ENCODE data around the gene DEUP1. TPM values are rescaled to one million over a fixed set of nuclear protein-coding genes. Genes with fewer than 3 reads are reported as not detected.
"Not testable (repeated sequence)": the region's sequence is repeated elsewhere in the genome, so short reads cannot be mapped to it uniquely, and the experiment has no call there.

Gene DEUP1, protein sequence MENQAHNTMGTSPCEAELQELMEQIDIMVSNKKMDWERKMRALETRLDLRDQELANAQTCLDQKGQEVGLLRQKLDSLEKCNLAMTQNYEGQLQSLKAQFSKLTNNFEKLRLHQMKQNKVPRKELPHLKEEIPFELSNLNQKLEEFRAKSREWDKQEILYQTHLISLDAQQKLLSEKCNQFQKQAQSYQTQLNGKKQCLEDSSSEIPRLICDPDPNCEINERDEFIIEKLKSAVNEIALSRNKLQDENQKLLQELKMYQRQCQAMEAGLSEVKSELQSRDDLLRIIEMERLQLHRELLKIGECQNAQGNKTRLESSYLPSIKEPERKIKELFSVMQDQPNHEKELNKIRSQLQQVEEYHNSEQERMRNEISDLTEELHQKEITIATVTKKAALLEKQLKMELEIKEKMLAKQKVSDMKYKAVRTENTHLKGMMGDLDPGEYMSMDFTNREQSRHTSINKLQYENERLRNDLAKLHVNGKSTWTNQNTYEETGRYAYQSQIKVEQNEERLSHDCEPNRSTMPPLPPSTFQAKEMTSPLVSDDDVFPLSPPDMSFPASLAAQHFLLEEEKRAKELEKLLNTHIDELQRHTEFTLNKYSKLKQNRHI
- total RNA-seq (2014; rRNA removed; shearing (Covaris generic)) = not detected in 2 replicates

DNA sequence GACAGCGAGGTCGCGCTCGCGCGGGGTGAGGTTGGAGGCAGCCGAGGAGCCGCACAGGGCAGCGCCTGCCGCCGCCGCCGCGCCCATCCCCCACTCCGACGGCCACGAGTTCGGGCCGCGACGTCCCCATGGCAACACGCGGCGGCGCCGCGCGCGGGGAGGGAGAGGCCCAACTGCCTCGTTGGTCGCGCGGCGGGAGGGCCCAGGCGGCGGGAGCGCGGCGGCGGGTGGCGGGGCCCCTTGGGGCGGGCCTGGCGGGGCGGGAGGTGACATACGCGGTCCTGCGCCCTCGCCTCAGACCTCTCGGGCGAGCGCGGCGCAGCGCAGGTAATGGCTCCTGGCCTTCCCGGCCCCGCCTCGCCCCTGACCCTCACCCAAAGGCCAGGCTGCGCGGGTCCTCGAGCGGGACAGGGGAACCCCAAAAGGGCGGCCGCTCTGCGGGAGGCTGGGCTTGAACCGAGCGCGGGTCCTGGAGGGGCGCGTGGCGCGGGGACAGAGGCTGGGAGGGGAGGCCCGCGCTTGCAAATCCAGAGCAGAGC, at the start of gene DEUP1:
DEUP1 (plus strand) TSS at position 297 of the 539 bp plus-strand sequence. CDS start 1,518 bp downstream, outside the sequence.
- in situ Hi-C loops (cut with HindIII; ENCODE audit: low sequenced_read_pairs) = no loop called here
- DNase-seq (ENCODE audit: low spot score) = no peak

DNA sequence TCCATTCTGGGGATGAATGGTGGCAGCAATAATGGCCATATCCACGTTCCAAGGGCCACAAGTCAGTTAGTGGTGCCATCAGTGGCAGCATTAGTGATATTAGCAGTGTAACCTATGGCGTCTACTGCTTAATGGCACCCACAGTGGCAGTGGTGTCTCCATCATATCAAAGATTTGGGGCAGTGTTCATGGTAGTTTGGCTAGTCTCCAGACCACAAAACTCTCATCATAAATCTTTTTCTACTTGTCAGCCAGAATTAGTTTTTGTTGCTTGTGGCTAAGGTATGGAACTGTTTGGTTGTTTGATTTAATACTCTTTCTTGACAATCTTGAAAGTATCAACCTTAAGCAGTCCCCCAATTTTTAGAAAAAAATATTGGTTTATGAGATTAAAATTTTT, 45.1 kb upstream of the DEUP1 start:
- in situ Hi-C loops (cut with HindIII; ENCODE audit: low sequenced_read_pairs) = no loop called here
- no peak for DNase-seq (ENCODE audit: low spot score)

DNA sequence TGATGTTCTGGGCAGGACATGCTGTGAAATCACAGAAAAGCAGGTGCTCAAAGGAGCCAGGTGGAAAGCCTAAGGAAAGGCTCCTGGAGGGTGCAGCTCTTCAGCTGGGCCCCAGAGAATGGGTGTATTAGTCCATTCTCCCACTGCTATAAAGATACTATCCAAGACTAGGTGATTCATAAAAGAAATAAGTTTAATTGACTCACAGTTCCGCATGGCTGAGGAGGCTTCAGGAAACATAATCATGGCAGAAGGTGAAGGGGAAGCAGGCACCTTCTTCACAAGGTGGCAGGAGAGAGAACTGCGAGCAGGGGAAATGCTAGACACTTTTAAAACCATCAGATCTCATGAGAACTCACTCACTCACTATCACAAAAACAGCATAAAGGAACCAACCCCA, 43.1 kb upstream of the DEUP1 start:
- in situ Hi-C loops (cut with HindIII; ENCODE audit: low sequenced_read_pairs) = no loop called here
- DNase-seq (ENCODE audit: low spot score) = no peak

DNA sequence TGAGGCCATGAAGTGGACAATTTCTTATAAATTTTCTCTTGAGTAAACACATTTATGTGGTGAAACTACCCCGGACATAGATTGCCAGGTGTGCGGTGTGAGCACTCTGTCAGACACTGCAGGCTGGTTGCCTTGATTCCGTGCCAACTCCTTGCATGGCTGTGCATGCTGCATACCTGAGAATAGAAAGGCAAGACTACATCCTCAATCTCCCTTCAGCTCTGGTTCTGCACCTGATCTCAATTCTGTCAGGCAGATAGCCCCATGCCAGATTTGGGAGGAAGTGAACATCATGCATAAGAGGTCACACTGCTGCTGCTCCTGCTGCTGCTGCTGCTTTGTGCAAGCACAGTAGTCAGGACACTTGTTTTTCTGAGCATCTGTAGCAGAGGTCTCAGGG, 42.5 kb upstream of the DEUP1 start:
- in situ Hi-C loops (cut with HindIII; ENCODE audit: low sequenced_read_pairs) = no loop called here
- no peak for DNase-seq (ENCODE audit: low spot score)

DNA sequence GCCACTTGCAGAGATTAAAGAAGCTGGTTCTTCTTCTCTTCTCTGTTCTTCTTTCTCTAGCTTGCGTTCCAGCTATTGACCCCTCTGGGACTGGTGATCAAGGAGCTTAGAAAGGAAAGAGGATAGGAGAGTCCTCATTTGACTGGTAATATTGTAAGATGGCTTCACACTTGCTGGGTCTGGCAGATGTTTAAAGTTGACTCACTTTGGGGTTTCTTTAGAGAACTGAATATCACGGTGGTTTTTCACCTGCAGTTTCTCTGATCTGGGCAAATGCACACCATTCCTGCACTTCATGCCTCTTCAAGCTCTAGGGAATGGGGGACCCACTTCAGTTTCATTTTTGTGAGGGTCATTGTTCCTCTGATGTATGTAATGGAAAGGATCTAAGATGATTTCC, 41.8 kb upstream of the DEUP1 start:
- in situ Hi-C loops (cut with HindIII; ENCODE audit: low sequenced_read_pairs) = no loop called here
- DNase-seq (ENCODE audit: low spot score) = no peak

DNA sequence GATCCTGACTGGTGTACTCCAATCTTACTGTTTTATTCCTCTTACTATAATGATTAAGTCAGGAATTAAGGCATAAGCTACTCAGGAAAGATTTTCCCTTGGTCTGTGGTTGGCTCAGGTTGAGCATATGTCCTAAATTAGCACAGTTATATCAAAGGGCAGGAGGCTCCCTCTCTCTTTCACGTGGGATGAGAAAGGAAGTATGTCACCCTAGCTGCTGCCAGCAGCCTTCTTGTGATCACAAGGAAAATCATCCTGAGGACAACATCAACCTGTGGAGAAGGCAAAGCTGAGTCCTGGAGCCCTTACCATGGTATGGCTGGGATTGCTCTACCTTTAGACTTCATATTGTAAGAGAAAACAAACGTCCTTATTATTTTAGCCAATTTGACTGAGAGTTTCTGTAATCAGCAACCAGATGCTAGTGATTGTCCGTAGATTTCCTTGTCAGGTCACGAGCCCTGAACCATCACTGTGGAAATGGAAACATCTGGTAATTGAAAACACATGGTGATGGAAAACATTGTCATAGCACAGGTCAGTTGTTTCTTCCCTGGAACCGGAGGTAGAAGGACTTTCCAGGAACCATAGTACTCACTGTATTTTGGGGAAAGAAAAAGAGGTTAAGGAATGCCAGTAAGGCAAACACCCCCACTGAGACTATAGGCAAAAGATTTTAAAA, 40.6 kb upstream of the DEUP1 start:
- in situ Hi-C loops (cut with HindIII; ENCODE audit: low sequenced_read_pairs) = no loop called here
- DNase-seq (ENCODE audit: low spot score) = no peak

DNA sequence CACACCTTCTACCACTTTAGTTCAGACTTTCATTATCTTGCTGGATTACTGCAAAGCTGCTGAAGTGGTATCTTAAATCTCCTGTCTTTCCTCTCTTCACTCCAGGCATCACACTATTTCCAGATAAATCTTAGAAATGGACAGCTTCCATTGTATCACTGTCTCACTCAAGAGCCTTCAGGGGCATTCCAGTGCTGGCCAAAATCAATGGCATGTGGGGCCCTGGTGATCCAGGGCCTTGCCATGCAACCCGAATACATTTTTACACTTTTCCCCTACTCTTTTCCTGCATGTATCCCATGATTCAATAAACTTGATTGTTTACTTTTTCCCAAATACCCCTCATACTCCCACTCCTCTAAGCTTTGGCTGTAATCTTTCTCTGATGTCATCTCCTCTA, 39.4 kb upstream of the DEUP1 start:
- DNase-seq (ENCODE audit: low spot score) = no peak
- in situ Hi-C loops (cut with HindIII; ENCODE audit: low sequenced_read_pairs) = no loop called here

DNA sequence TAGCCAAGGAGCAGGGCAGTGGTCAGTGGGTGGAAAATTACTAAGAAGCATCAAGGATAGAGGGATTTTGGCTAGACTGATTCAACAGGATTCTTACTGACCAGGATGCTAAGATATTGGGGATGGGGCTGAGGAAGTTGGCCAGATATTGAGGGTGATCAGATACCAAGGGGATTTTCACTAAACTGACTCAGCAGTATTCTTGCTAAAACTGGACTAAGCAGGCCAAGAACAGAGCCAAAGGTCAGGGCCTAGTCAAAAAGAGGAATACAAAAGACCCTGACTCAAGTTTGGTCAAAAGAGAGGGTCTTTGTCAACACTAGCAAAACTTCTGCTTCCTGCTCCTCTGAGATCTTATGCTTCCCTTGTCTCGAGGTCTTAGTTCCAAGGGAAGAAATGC, 38.6 kb upstream of the DEUP1 start:
- no peak for DNase-seq (ENCODE audit: low spot score)
- in situ Hi-C loops (cut with HindIII; ENCODE audit: low sequenced_read_pairs) = no loop called here

DNA sequence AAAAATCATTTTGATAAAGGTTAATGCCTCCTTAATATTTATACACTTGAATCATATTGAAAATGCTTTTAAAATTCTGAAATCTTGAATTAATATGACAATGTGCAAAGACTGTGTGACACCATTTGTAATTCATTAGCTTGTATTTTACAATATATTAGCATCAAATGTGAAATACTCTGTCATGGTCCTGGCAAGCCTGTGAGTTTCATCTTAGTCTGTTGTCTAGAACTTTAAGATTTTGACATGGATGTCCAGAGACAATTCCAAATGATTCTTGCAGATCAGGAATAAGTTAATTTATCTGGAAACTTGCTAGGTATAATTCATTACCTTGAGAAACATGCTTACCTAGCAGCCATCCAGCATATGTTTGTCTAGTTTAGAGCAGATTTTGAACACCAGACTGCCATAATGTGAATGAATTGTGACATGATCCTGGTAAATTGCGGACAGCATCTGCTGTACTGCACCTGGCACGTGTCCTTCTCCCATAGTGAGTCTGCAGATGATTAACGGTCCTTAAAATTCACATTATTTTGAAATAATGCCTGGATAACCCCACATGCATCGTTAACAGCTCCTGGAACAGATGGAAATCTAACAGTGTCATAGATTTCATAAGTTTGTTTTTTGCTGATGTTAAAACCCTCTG, 34.5 kb upstream of the DEUP1 start:
- in situ Hi-C loops (cut with HindIII; ENCODE audit: low sequenced_read_pairs) = no loop called here
- DNase-seq (ENCODE audit: low spot score) = no peak

DNA sequence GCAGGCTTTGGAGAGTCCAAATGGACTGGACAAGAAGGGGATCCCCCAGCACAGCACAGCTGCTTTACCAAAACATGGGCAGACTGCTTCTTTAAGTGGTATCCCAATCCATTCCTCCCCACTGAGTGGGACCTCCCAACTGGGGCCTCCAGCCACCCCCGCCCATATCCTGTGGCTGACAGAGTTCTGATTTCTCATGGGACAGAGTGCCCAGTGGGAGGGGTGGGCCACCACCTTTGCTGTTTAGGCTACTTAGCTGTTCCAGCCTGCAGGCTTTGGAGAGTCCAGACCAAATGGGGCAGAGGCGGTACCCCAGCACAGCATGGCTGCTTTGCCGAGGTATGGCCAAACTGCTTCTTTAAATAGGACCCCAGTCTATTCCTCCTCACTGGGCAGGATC, 26.9 kb upstream of the DEUP1 start:
- in situ Hi-C loops (cut with HindIII; ENCODE audit: low sequenced_read_pairs) = no loop called here
- no peak for DNase-seq (ENCODE audit: low spot score)

DNA sequence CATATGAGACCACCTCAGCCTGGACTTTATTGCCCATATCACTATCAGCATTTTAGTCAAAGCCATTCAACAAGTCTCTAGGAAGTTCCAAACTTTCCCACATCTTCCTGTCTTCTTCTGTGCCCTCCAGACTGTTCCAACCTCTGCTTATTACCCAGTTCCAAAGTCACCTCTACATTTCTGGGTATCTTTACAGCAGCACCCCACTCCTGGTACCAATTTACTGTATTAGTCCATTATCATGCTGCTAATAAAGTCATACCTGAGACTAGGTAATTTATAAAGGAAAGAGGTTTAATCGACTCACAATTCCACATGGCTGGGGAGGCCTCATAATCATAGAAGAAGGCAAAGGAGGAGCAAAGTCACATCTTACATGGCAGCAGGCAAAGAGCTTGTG, 16.1 kb upstream of the DEUP1 start:
- in situ Hi-C loops (cut with HindIII; ENCODE audit: low sequenced_read_pairs); DNase-seq (ENCODE audit: low spot score): not testable (repeated sequence)

DNA sequence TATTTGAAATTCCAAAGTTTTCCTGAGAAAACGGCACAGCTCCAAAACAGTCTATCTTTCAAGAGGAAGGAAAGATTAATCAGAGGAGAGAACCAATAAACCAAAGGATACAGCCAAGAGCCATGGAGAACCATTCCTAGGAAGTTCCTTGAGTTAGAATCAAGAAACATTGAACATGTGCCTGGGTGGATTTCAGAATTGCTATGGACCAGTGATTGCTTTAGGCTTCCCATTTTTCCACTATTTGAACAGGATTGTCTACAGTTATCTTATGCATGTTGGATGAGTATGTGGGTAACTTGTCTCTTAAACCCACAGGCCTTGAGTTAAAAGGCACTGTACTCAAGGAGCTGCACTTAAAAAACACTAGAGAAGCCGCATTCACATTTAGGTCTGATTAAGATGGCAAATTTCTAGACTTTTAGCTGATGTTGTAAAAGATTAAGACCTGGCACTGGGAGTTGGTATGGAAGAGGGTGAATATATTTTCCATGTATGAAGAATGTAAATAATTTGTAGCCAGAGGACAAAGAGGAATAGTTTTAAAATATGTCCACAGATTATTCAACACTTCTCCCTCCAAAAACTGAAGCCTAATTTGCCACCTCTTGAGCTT, 11.2 kb upstream of the DEUP1 start:
- in situ Hi-C loops (cut with HindIII; ENCODE audit: low sequenced_read_pairs) = no loop called here
- DNase-seq (ENCODE audit: low spot score) = no peak

DNA sequence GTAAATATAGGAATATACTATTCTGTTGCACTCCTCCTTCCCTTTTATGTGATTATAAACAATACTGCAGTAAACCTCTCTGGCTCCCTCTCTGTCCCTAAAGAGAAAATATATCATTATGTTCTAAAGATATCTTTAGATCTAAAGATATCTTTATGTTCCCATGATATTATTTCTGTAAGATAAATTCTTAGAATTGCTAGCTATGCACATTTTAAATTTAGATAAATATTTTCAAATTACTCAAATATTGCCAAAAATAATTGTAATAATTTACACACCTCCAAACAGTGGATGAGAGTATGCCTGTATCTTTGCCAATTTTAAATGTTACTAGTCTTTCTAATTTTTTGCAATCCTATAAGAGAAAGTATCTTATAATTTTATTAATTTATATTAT, 10.3 kb upstream of the DEUP1 start:
- in situ Hi-C loops (cut with HindIII; ENCODE audit: low sequenced_read_pairs) = no loop called here
- no peak for DNase-seq (ENCODE audit: low spot score)

DNA sequence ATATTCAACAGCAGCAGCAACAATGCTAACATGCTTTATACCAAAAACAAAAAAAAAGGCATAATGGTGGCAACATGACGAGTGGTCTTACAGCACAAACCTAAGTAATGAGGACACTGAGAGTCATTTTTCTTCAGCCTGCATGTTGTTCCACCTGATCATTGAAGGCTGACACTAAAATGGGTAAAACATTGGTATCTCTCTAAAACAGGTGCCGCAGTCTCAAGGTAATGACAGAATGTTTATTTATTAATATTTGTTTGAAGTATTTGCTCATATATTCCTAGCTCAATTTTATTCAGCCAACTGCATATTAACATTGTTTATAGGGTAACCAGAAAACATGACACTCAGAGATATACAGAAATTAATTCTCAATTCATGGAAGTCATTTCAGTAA, 8.3 kb upstream of the DEUP1 start:
- in situ Hi-C loops (cut with HindIII; ENCODE audit: low sequenced_read_pairs) = no loop called here
- no peak for DNase-seq (ENCODE audit: low spot score)

DNA sequence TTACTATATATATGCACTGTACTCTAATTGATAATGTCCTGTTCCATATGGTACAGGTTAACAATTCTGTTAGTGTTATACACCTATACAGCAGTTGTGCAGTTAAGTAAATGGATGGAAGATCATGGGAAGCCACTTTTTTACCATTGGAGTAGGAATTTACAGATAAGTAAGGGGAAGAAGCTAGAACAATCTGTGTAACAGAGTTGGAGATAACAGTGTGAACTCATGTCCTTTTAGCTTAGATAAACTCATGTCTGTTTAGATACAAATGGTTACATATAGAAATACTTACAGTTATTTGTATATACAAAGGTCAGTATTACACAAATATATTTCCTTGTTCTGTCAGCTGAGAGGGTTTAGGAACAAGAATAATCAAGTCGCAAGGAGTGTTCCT, 6.8 kb upstream of the DEUP1 start:
- in situ Hi-C loops (cut with HindIII; ENCODE audit: low sequenced_read_pairs) = no loop called here
- no peak for DNase-seq (ENCODE audit: low spot score)

DNA sequence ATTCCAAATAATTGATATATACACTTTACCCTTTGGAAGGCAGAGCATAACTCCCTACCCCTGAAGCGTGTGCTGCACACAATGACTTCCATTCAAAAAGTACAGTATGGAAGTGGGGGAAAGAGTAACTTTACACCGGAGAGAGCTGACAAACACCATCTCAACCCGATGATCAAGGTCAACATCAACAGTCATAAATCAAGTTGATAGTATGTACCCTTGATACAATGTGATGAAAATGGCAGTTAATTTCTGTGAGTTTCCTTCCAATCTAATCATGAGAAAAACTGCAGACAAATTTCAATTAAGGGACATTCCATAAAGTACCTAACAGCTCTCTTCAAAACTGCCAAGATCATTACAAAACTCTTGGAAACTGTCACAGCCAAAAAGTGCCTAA, 6.0 kb upstream of the DEUP1 start:
- in situ Hi-C loops (cut with HindIII; ENCODE audit: low sequenced_read_pairs) = no loop called here
- DNase-seq (ENCODE audit: low spot score) = no peak

DNA sequence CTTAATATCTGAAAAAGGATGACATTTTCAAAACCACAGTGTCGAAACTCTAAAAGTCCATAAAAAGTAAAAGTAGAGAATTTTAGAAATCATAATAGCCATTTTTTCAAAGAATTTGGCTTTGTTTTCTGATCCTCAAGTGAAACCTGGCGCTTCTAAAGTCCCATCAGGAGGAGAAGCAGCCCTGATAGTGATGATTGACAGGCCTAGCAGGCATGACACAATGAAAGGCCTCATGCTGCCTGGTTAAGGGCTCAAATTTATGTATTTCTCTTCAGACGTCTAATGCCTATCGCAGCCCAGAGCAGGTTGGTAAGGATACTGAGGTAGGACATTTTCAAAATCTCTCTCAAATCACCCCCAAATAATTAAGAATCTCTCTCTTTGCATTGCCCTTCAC, 3.9 kb upstream of the DEUP1 start:
- no peak for DNase-seq (ENCODE audit: low spot score)
- in situ Hi-C loops (cut with HindIII; ENCODE audit: low sequenced_read_pairs) = no loop called here

DNA sequence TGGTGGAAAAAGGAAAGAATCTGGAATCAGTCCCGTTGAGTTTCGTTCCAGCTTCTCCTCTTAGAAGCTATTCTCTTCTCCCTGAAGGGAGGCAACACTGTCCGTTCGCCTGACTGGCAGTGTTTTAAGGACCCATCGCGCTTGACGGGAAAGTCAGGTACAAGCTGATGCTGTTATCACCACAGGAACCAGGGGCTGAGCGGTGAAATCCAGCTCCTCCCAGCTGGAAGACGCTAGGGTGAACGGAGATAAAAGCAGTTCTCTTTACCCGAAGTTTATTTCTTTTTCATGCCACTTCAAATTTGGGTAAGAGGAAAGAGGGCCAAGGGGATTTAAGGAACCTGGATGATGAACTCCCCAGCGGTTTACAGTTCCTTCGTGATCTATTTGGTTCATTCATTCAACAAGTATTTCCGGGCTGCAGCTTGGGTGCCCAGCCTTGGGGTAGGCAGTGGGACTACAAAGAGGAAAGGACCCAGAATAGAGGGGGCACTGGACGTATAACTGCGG, 551 bp upstream of the DEUP1 start:
- in situ Hi-C loops (cut with HindIII; ENCODE audit: low sequenced_read_pairs) = no loop called here
- no peak for DNase-seq (ENCODE audit: low spot score)

DNA sequence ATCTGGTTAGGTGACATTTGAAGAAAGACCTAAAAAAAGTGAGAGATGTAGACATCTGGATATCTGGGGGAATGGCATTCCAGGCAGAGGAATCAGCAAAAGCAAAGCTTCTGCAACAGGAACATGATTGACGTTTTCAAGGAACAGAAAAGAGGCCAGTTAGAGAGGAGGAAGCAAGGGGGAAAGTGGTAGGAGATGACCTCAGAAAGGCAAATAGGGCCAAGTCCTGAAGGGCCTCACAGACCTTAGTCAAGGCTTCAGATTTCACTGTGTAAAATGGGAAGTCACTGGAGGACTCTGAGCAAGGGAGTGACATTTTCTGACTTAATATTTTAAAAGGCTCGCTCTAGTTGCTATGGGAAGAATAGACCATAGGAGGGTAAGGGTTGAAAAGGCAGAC, 9.7 kb downstream of the DEUP1 start:
- in situ Hi-C loops (cut with HindIII; ENCODE audit: low sequenced_read_pairs) = no loop called here
- DNase-seq (ENCODE audit: low spot score) = no peak

Data from G401 (cell line).